Stimulated activated CD4-positive, alpha-beta T cell treated with anti-CD3 and anti-CD28 coated beads, Interleukin-12 subunit alpha, Interleukin-12 subunit beta, amount 100 ng/mL, for 24 hours (primary cell): ENCODE data around the gene KEAP1.
"Not testable (repeated sequence)": the region's sequence is repeated elsewhere in the genome, so short reads cannot be mapped to it uniquely, and the experiment has no call there.

ENCODE experiments used
- DNase-seq, 2 experiments: peaks; one replicate each; pipeline ENCODE4 v3.0.0-alpha.2; 2020; ENCODE audit warnings: low read depth in 2 of 2

KEAP1 gene

GRCh38 chr19:10503002-10503789, at the start of gene KEAP1:
TSS of gene KEAP1 (minus strand) at chr19:10503356. CDS start at chr19:10500033, 3,323 bp downstream.
- DNase-seq: peak in 1 of 2 experiments; percentile 35

GRCh38 chr19:10552510-10553053, 49.4 kb upstream of the KEAP1 start:
- DNase-seq: no peak

GRCh38 chr19:10551698-10552301, 48.6 kb upstream of the KEAP1 start:
- no peak for DNase-seq

- DNase-seq: not testable (repeated sequence)
These were observed 47.9 kb upstream of the KEAP1 start for GRCh38 chr19:10551006-10551405.

GRCh38 chr19:10550336-10550735, 47.2 kb upstream of the KEAP1 start:
- DNase-seq: no peak

- no peak for DNase-seq
These were observed 46.6 kb upstream of the KEAP1 start for GRCh38 chr19:10549733-10550132.

GRCh38 chr19:10548746-10549276, 45.7 kb upstream of the KEAP1 start:
- DNase-seq: no peak

GRCh38 chr19:10546817-10547216, 43.7 kb upstream of the KEAP1 start:
- no peak for DNase-seq

GRCh38 chr19:10544753-10545251, 41.6 kb upstream of the KEAP1 start:
- DNase-seq: no peak

GRCh38 chr19:10544242-10544752, 41.1 kb upstream of the KEAP1 start:
- no peak for DNase-seq

- DNase-seq: peak; percentile 63 to 72
These were observed 40.5 kb upstream of the KEAP1 start, which contains the start of gene ATG4D for GRCh38 chr19:10543420-10544241. TSS of gene ATG4D (plus strand) at chr19:10543904. CDS start at chr19:10544091, 187 bp downstream.

GRCh38 chr19:10543059-10543419, 39.9 kb upstream of the KEAP1 start:
- no peak for DNase-seq

- DNase-seq: not testable (repeated sequence)
These were observed 35.9 kb upstream of the KEAP1 start for GRCh38 chr19:10539016-10539415.

- no peak for DNase-seq
These were observed 35.2 kb upstream of the KEAP1 start for GRCh38 chr19:10538204-10538983.

GRCh38 chr19:10537668-10538067, 34.5 kb upstream of the KEAP1 start:
- no peak for DNase-seq

- DNase-seq: no peak
These were observed 32.5 kb upstream of the KEAP1 start for GRCh38 chr19:10535613-10536012.

- no peak for DNase-seq
These were observed 30.7 kb upstream of the KEAP1 start for GRCh38 chr19:10533646-10534386.

- DNase-seq: no peak
These were observed 29.3 kb upstream of the KEAP1 start for GRCh38 chr19:10532457-10532856.

- not testable (repeated sequence) for DNase-seq
These were observed 23.7 kb upstream of the KEAP1 start for GRCh38 chr19:10526887-10527286.

- DNase-seq: no peak
These were observed 22.5 kb upstream of the KEAP1 start for GRCh38 chr19:10525636-10526035.
